HFF-Myc (cell line): ENCODE data around the gene CTRL.

Experiments
- DNase-seq: peaks from one replicate; pipeline ENCODE4 v3.0.0-alpha.2; 2011; ENCODE audit warnings: low read depth; ENCODE audit errors: extremely low read depth
- H3K4me3 ChIP-seq: replicated peaks from 2 replicates; pipeline ENCODE4 v1.5.1; 2011; ENCODE audit warnings: low read depth, mild to moderate bottlenecking, control low read depth, low read length
- CTCF ChIP-seq: IDR thresholded peaks from 2 replicates; pipeline ENCODE4 v1.5.1; 2012; ENCODE audit warnings: mild to moderate bottlenecking, low read depth, low read length, control low read depth; ENCODE audit errors: missing control alignments

Gene CTRL

GRCh38 chr16:67934306-67935100 is 2.8 kb upstream of the CTRL start:
- DNase-seq: no peak
- TF ChIP-seq CTCF: no peak
- H3K4me3 ChIP-seq: peak overlapping the region; percentile 92

- no peak for DNase-seq
- H3K4me3 ChIP-seq: no peak overlapping the region; the same call in 1 of the 2 replicates
- TF ChIP-seq CTCF: no peak
Observed at GRCh38 chr16:67933805-67934204, 2.1 kb upstream of the CTRL start.

GRCh38 chr16:67932462-67932840 is 789 bp upstream of the CTRL start:
- H3K4me3 ChIP-seq: no peak overlapping the region
- DNase-seq: no peak
- no peak for TF ChIP-seq CTCF

- no peak overlapping the region for H3K4me3 ChIP-seq
- DNase-seq: no peak
- TF ChIP-seq CTCF: no peak
Observed at GRCh38 chr16:67930678-67931211, 917 bp downstream of the CTRL start.

GRCh38 chr16:67930191-67930590 is 1.5 kb downstream of the CTRL start:
- no peak overlapping the region for H3K4me3 ChIP-seq
- no peak for TF ChIP-seq CTCF
- DNase-seq: no peak

- peak; percentile 95 for TF ChIP-seq CTCF
- H3K4me3 ChIP-seq: no peak overlapping the region
- DNase-seq: no peak
Observed at GRCh38 chr16:67928561-67929364, 2.9 kb downstream of the CTRL start.
